HCT116 (cell line): ENCODE measurements around the gene PHKB. TPM values are rescaled to one million over a fixed set of nuclear protein-coding genes. Genes with fewer than 3 reads are reported as not detected.

Experiments
- ATAC-seq: fragments of 200-7000 bp; cut with Tn5 transposase; 2 replicates; pipeline ENCODE4 v1.9.1; 2020; ENCODE audit warnings: mild to moderate bottlenecking, moderate library complexity
- BruUV-seq: library from RNA; stranded (reverse); fragments of 400-500 nt; replicated peaks from 2 replicates; lab custom pipeline; 2021; lab: Mats Ljungman, UMichigan
- CTCF ChIA-PET: fragments of 300-600 bp; sonication (Branson Sonifier 250); formaldehyde crosslinking; loops from one replicate; lab custom pipeline; 2021; ENCODE audit warnings: antibody characterized with exemption; lab: Charles Lee
- POLR2A ChIA-PET: fragments of 300-600, 350-600 bp; sonication (Branson Sonifier 250); formaldehyde crosslinking; loops from one replicate; lab custom pipeline; 2021; ENCODE audit warnings: antibody characterized with exemption; lab: Charles Lee
- RAD21 ChIA-PET, 2 experiments: fragments of 300-600 bp; sonication (Branson Sonifier 250); formaldehyde crosslinking; loops; one replicate each; lab custom pipeline; 2023; ENCODE audit warnings: low total read pairs in 2 of 2; ENCODE audit not compliant: uncharacterized antibody in 2 of 2, unreplicated experiment in 2 of 2, low non-redundant PET in 1 of 2; lab: Charles Lee
- DNase-seq: peaks from one replicate; pipeline ENCODE4 v3.0.0-alpha.2; 2010; ENCODE audit warnings: low read depth, low spot score
- H2AFZ ChIP-seq: fragments of 200-600 bp; shearing (Covaris generic), sonication (generic); 2 replicates; pipeline ENCODE4 v1.6.1; 2017; ENCODE audit warnings: low read depth, mixed run types, mixed read lengths, antibody characterized with exemption, low read length; ENCODE audit not compliant: poor library complexity, severe bottlenecking
- H3K27ac ChIP-seq: 2 replicates; pipeline ENCODE4 v1.5.1; 2012; ENCODE audit warnings: low read depth, low read length
- H3K27me3 ChIP-seq: fragments of 200-600 bp; sonication (generic); 2 replicates; pipeline ENCODE4 v1.6.1; 2016; ENCODE audit warnings: mixed run types, low read length, mixed read lengths; ENCODE audit not compliant: insufficient read depth
- H3K36me3 ChIP-seq, 2 experiments: fragments of 200-500 bp in 1 of 2; fragments of 200-600 bp in 1 of 2; sonication (Bioruptor generic) in 1 of 2; sonication (generic) in 1 of 2; 2 replicates each; pipeline versions ENCODE4 v1.5.1 to v1.6.1; 2014 to 2016; ENCODE audit warnings: low read length in 2 of 2, inconsistent platforms in 1 of 2, mixed read lengths in 1 of 2, mixed run types in 1 of 2; ENCODE audit not compliant: insufficient read depth in 2 of 2, control insufficient read depth in 1 of 2
- H3K4me1 ChIP-seq, 2 experiments: fragments of 200-600 bp in 1 of 2; sonication (generic) in 1 of 2; 2 replicates each; pipeline versions ENCODE4 v1.5.1 to v1.6.1; 2012 to 2017; ENCODE audit warnings: low read length in 2 of 2, inconsistent platforms in 1 of 2, mild to moderate bottlenecking in 1 of 2, mixed read lengths in 1 of 2, mixed run types in 1 of 2, moderate library complexity in 1 of 2; ENCODE audit not compliant: insufficient read depth in 2 of 2, control insufficient read depth in 1 of 2
- H3K4me2 ChIP-seq: fragments of 200-600 bp; sonication (generic); 2 replicates; pipeline ENCODE4 v1.6.1; 2017; ENCODE audit warnings: mixed run types, low read length, mixed read lengths
- H3K4me3 ChIP-seq, 2 experiments: fragments of 200-600 bp in 1 of 2; sonication (generic) in 1 of 2; replicated peaks in 1 of 2; 2 replicates each; pipeline ENCODE4 v1.5.1; 2011 to 2016; ENCODE audit warnings: low read length in 2 of 2, control low read depth in 1 of 2, low read depth in 1 of 2, mild to moderate bottlenecking in 1 of 2, mixed read lengths in 1 of 2, mixed run types in 1 of 2
- H3K79me2 ChIP-seq: fragments of 200-600 bp; sonication (generic); 2 replicates; pipeline ENCODE4 v1.6.1; 2017; ENCODE audit warnings: mild to moderate bottlenecking, mixed run types, low read length, moderate library complexity, mixed read lengths; ENCODE audit not compliant: insufficient read depth
- H3K9ac ChIP-seq: fragments of 200-600 bp; sonication (generic); 2 replicates; pipeline ENCODE4 v1.6.1; 2016; ENCODE audit warnings: low read length, mixed read lengths
- H3K9me2 ChIP-seq: fragments of 200-600 bp; sonication (generic), shearing (Covaris generic); 2 replicates; pipeline ENCODE4 v1.6.1; 2017; ENCODE audit warnings: mixed run types, mild to moderate bottlenecking, moderate library complexity; ENCODE audit not compliant: insufficient read depth
- H3K9me3 ChIP-seq, 2 experiments: fragments of 200-500 bp in 1 of 2; fragments of 200-600 bp in 1 of 2; sonication (Bioruptor generic) in 1 of 2; sonication (generic) in 1 of 2; 2 replicates each; pipeline ENCODE4 v1.6.1; 2014 to 2017; ENCODE audit warnings: low read length in 2 of 2, mixed read lengths in 2 of 2, inconsistent platforms in 1 of 2, low read depth in 1 of 2, mild to moderate bottlenecking in 1 of 2, mixed run types in 1 of 2, moderate library complexity in 1 of 2; ENCODE audit not compliant: control insufficient read depth in 1 of 2, insufficient read depth in 1 of 2
- H4K20me1 ChIP-seq: fragments of 200-600 bp; sonication (generic), shearing (Covaris generic); 2 replicates; pipeline ENCODE4 v1.6.1; 2017; ENCODE audit warnings: mixed run types, mild to moderate bottlenecking, moderate library complexity; ENCODE audit not compliant: insufficient read depth
- ATF3 ChIP-seq: IDR thresholded peaks from 2 replicates; pipeline ENCODE4 v1.6.1; 2012
- CBX3 ChIP-seq: IDR thresholded peaks from 2 replicates; pipeline ENCODE4 v1.6.1; 2012; ENCODE audit warnings: low read depth
- CEBPB ChIP-seq: IDR thresholded peaks from 2 replicates; pipeline ENCODE4 v1.6.1; 2012; ENCODE audit warnings: low read depth
- ELF1 ChIP-seq: IDR thresholded peaks from 2 replicates; pipeline ENCODE4 v1.6.1; 2012; ENCODE audit warnings: low read depth, borderline replicate concordance
- EZH2 ChIP-seq: fragments of 200-600 bp; sonication (generic); IDR thresholded peaks from 2 replicates; pipeline ENCODE4 v1.6.1; 2017; ENCODE audit warnings: antibody characterized with exemption, mixed run types
- FOSL1 ChIP-seq: IDR thresholded peaks from 2 replicates; pipeline ENCODE4 v1.6.1; 2012; ENCODE audit warnings: low read depth
- JUND ChIP-seq: IDR thresholded peaks from 2 replicates; pipeline ENCODE4 v1.6.1; 2012
- POLR2A ChIP-seq: IDR thresholded peaks from 2 replicates; pipeline ENCODE4 v1.7.0; 2011; ENCODE audit warnings: borderline replicate concordance; ENCODE audit not compliant: insufficient read depth, insufficient read length; ENCODE audit errors: extremely low read depth
- RAD21 ChIP-seq: IDR thresholded peaks from 2 replicates; pipeline ENCODE4 v1.6.1; 2012; ENCODE audit warnings: low read depth, mild to moderate bottlenecking
- SP1 ChIP-seq: IDR thresholded peaks from 2 replicates; pipeline ENCODE4 v1.6.1; 2012; ENCODE audit warnings: low read depth
- ZNF274 ChIP-seq: fragments of 200-500 bp; sonication (Bioruptor generic); IDR thresholded peaks from 2 replicates; pipeline ENCODE4 v1.6.1; 2014; ENCODE audit warnings: mild to moderate bottlenecking, low read depth, low read length, inconsistent platforms
- intact Hi-C: fragments of 100-400 bp; cut with micrococcal nuclease; formaldehyde crosslinking; loops from 2 replicates; pipeline ENCODE4 v1.10.0; 2022
- total RNA-seq: library from RNA; stranded (reverse); gene quantifications from one replicate; pipeline ENCODE4 v1.2.1, GENCODE V29; 2021; ENCODE audit not compliant: unreplicated experiment
- TF ChIP-seq, protein P1 (sequence below): IDR thresholded peaks from 2 replicates; pipeline ENCODE4 v1.6.1; 2011; ENCODE audit warnings: mild to moderate bottlenecking, low read length, moderate library complexity; ENCODE audit not compliant: insufficient replicate concordance; ENCODE audit errors: extremely low read depth
- TF ChIP-seq, protein P2 (sequence below), 3 experiments: fragments of 200-600 bp in 1 of 3; sonication (generic) in 1 of 3; IDR thresholded peaks in 2 of 3; conservative IDR thresholded peaks in 1 of 3; 2 replicates each; pipeline ENCODE4 v1.5.1; 2012 to 2017; ENCODE audit warnings: low read depth in 2 of 3, low read length in 2 of 3, antibody characterized with exemption in 1 of 3, borderline replicate concordance in 1 of 3, control low read depth in 1 of 3, mild to moderate bottlenecking in 1 of 3, mixed read lengths in 1 of 3, mixed run types in 1 of 3, moderate library complexity in 1 of 3; ENCODE audit not compliant: insufficient read depth in 1 of 3

The PHKB gene
- total RNA-seq, 1 experiment from 2014 or later, result 30.5 TPM

GRCh38 chr16:47562366-47562765 is 101.2 kb downstream of the PHKB start:
- no peaks in the 10 kb centered on the region for H3K9me2 ChIP-seq
- intact Hi-C loops, result no loop called here
- DNase-seq (no peak), ATAC-seq (no peak)
- BruUV-seq, result no TSS peak
- no peaks in the 10 kb centered on the region for H3K9me3 ChIP-seq
- H3K36me3 ChIP-seq, result no peaks in the 10 kb centered on the region
- POLR2A ChIA-PET, result no interaction called here
- H3K27ac ChIP-seq, result no peak overlapping the region
- RAD21 ChIA-PET, result no interaction called here
- no peaks in the 10 kb centered on the region for H3K79me2 ChIP-seq
- TF ChIP-seq CBX3, result no peak
- TF ChIP-seq EZH2, result no peak
- TF ChIP-seq ZNF274, result no peak
- TF ChIP-seq FOSL1, result no peak
- no peak for TF ChIP-seq POLR2A
- no peak for TF ChIP-seq CEBPB
- no peak for TF ChIP-seq SP1
- no peak for TF ChIP-seq RAD21
- TF ChIP-seq ATF3, result no peak
- TF ChIP-seq, protein P1, sequence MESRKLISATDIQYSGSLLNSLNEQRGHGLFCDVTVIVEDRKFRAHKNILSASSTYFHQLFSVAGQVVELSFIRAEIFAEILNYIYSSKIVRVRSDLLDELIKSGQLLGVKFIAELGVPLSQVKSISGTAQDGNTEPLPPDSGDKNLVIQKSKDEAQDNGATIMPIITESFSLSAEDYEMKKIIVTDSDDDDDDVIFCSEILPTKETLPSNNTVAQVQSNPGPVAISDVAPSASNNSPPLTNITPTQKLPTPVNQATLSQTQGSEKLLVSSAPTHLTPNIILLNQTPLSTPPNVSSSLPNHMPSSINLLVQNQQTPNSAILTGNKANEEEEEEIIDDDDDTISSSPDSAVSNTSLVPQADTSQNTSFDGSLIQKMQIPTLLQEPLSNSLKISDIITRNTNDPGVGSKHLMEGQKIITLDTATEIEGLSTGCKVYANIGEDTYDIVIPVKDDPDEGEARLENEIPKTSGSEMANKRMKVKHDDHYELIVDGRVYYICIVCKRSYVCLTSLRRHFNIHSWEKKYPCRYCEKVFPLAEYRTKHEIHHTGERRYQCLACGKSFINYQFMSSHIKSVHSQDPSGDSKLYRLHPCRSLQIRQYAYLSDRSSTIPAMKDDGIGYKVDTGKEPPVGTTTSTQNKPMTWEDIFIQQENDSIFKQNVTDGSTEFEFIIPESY, result no peak
- TF ChIP-seq JUND, result no peak
- no peak for TF ChIP-seq ELF1
- TF ChIP-seq, protein P2, sequence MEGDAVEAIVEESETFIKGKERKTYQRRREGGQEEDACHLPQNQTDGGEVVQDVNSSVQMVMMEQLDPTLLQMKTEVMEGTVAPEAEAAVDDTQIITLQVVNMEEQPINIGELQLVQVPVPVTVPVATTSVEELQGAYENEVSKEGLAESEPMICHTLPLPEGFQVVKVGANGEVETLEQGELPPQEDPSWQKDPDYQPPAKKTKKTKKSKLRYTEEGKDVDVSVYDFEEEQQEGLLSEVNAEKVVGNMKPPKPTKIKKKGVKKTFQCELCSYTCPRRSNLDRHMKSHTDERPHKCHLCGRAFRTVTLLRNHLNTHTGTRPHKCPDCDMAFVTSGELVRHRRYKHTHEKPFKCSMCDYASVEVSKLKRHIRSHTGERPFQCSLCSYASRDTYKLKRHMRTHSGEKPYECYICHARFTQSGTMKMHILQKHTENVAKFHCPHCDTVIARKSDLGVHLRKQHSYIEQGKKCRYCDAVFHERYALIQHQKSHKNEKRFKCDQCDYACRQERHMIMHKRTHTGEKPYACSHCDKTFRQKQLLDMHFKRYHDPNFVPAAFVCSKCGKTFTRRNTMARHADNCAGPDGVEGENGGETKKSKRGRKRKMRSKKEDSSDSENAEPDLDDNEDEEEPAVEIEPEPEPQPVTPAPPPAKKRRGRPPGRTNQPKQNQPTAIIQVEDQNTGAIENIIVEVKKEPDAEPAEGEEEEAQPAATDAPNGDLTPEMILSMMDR (IDR thresholded peaks at IDR 0.05 in 2 of 3, conservative IDR thresholded peaks at IDR 0.05 in 1 of 3; ENCODE audit: borderline replicate concordance in 1 of 3, insufficient read depth in 1 of 3, low read depth in 2 of 3, low read length in 2 of 3), result no peak
- no peak overlapping the region for H2AFZ ChIP-seq
- no peak overlapping the region for H3K9ac ChIP-seq
- no peaks in the 10 kb centered on the region for H3K27me3 ChIP-seq
- H3K4me2 ChIP-seq, result no peak overlapping the region
- peaks cover 0 to 6% of the 10 kb centered on the region in 2 experiments; a peak in 1 of 4 replicates for H3K4me1 ChIP-seq
- CTCF ChIA-PET, result no interaction called here
- H3K4me3 ChIP-seq, result no peak overlapping the region
- H4K20me1 ChIP-seq, result no peaks in the 10 kb centered on the region
